ENCODE results near the gene SRP19.

DNA sequence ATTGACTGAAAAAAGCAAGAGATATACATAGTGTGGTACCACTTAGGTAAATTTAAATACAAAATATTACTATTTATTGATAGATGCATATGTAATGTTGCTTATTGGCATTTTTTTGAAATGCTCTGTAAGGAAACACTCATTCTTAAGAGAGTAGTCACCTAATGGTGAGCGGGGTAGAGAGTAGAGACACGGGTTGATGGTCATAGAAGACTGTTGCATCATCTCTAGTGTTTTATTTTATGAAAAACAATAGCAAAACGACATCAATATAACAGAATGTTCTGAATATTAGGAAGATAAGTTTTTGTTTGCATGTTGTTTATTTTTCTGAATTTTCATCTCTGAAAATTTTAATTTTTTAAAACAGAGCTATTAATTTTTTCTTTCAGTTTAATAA lies 4.0 kb downstream of the SRP19 start:
- TF ChIP-seq, protein P1, sequence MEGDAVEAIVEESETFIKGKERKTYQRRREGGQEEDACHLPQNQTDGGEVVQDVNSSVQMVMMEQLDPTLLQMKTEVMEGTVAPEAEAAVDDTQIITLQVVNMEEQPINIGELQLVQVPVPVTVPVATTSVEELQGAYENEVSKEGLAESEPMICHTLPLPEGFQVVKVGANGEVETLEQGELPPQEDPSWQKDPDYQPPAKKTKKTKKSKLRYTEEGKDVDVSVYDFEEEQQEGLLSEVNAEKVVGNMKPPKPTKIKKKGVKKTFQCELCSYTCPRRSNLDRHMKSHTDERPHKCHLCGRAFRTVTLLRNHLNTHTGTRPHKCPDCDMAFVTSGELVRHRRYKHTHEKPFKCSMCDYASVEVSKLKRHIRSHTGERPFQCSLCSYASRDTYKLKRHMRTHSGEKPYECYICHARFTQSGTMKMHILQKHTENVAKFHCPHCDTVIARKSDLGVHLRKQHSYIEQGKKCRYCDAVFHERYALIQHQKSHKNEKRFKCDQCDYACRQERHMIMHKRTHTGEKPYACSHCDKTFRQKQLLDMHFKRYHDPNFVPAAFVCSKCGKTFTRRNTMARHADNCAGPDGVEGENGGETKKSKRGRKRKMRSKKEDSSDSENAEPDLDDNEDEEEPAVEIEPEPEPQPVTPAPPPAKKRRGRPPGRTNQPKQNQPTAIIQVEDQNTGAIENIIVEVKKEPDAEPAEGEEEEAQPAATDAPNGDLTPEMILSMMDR (IDR thresholded peaks at IDR 0.05), result no peak
- TF ChIP-seq, protein P2, sequence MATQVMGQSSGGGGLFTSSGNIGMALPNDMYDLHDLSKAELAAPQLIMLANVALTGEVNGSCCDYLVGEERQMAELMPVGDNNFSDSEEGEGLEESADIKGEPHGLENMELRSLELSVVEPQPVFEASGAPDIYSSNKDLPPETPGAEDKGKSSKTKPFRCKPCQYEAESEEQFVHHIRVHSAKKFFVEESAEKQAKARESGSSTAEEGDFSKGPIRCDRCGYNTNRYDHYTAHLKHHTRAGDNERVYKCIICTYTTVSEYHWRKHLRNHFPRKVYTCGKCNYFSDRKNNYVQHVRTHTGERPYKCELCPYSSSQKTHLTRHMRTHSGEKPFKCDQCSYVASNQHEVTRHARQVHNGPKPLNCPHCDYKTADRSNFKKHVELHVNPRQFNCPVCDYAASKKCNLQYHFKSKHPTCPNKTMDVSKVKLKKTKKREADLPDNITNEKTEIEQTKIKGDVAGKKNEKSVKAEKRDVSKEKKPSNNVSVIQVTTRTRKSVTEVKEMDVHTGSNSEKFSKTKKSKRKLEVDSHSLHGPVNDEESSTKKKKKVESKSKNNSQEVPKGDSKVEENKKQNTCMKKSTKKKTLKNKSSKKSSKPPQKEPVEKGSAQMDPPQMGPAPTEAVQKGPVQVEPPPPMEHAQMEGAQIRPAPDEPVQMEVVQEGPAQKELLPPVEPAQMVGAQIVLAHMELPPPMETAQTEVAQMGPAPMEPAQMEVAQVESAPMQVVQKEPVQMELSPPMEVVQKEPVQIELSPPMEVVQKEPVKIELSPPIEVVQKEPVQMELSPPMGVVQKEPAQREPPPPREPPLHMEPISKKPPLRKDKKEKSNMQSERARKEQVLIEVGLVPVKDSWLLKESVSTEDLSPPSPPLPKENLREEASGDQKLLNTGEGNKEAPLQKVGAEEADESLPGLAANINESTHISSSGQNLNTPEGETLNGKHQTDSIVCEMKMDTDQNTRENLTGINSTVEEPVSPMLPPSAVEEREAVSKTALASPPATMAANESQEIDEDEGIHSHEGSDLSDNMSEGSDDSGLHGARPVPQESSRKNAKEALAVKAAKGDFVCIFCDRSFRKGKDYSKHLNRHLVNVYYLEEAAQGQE (IDR thresholded peaks at IDR 0.05), result no peak
- TF ChIP-seq HEYL (CRISPR knock-in tag; IDR thresholded peaks at IDR 0.05) (no peak), JUN (IDR thresholded peaks at IDR 0.05) (no peak), RNF2 (IDR thresholded peaks at IDR 0.05; ENCODE audit: borderline replicate concordance, low read depth) (no peak), TP53 (CRISPR knock-in tag; IDR thresholded peaks at IDR 0.05) (no peak), CBX8 (IDR thresholded peaks at IDR 0.05) (no peak), PBX3 (IDR thresholded peaks at IDR 0.05) (no peak), KDM1A (IDR thresholded peaks at IDR 0.05; ENCODE audit: low read depth) (no peak), NR3C1 (IDR thresholded peaks at IDR 0.05) (no peak), RCOR1 (IDR thresholded peaks at IDR 0.05; ENCODE audit: low read depth, low read length) (no peak), POLR2A (IDR thresholded peaks at IDR 0.05; ENCODE audit: low read length) (no peak)
- TF ChIP-seq, protein P3, sequence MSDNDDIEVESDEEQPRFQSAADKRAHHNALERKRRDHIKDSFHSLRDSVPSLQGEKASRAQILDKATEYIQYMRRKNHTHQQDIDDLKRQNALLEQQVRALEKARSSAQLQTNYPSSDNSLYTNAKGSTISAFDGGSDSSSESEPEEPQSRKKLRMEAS (IDR thresholded peaks at IDR 0.05), result no peak
